ENCODE results near the gene GPHN. TPM values are rescaled to one million over a fixed set of nuclear protein-coding genes. Genes with fewer than 3 reads are reported as not detected.

Gene GPHN
- total RNA-seq, 4 donors from 2014 or later: 14.8 to 20.8 (median 17.0) TPM

GRCh38 chr14:67191768-67192290, 683.9 kb downstream of the GPHN start:
- no peak for TF ChIP-seq CTCF (IDR thresholded peaks at IDR 0.05)
- TF ChIP-seq POLR2A (IDR thresholded peaks at IDR 0.05): no peak

GRCh38 chr14:67192366-67192765, 684.4 kb downstream of the GPHN start:
- DNase-seq (ENCODE audit: low spot score in 2 of 2): no peak
- no peak overlapping the region for H3K4me3 ChIP-seq (ENCODE audit: low read depth, poor library complexity, severe bottlenecking)
- TF ChIP-seq CTCF (IDR thresholded peaks at IDR 0.05): no peak
- 73 to 79% methylated on average over 2 of the region's 2 CpGs for WGBS, 2 donors
- intact Hi-C loops (cut with DNase I; ENCODE audit: low total_unique reads): no loop called here

More at GRCh38 chr14:67191768-67192290, 683.9 kb downstream of the GPHN start:
- no peak for DNase-seq (ENCODE audit: low spot score in 2 of 2)
- 81 to 84% methylated on average over 8 of the region's 8 CpGs for WGBS, 2 donors
- no peak overlapping the region for H3K4me3 ChIP-seq (ENCODE audit: low read depth, poor library complexity, severe bottlenecking)
- intact Hi-C loops (cut with DNase I; ENCODE audit: low total_unique reads): no loop called here

GRCh38 chr14:67195279-67195678, 687.3 kb downstream of the GPHN start:
- intact Hi-C loops (cut with DNase I; ENCODE audit: low total_unique reads): no loop called here
- H3K4me3 ChIP-seq (ENCODE audit: low read depth, poor library complexity, severe bottlenecking): no peak overlapping the region
- TF ChIP-seq CTCF (IDR thresholded peaks at IDR 0.05): no peak
- TF ChIP-seq POLR2A (IDR thresholded peaks at IDR 0.05): no peak
- 46 to 64% methylated on average over 2 of the region's 2 CpGs for WGBS, 2 donors
- DNase-seq (ENCODE audit: low spot score in 2 of 2): no peak

GRCh38 chr14:67199016-67199415, 691.1 kb downstream of the GPHN start:
- H3K4me3 ChIP-seq (ENCODE audit: low read depth, poor library complexity, severe bottlenecking): no peak overlapping the region
- TF ChIP-seq POLR2A (IDR thresholded peaks at IDR 0.05) (no peak), CTCF (IDR thresholded peaks at IDR 0.05) (no peak)
- no peak for DNase-seq (ENCODE audit: low spot score in 2 of 2)
- intact Hi-C loops (cut with DNase I; ENCODE audit: low total_unique reads): no loop called here
- WGBS, 2 donors: 93 to 94% methylated on average over 6 of the region's 6 CpGs

- no peak overlapping the region for H3K4me3 ChIP-seq (ENCODE audit: low read depth, poor library complexity, severe bottlenecking)
- 85 to 89% methylated on average over 8 of the region's 8 CpGs for WGBS, 2 donors
- intact Hi-C loops (cut with DNase I; ENCODE audit: low total_unique reads): no loop called here
- TF ChIP-seq CTCF (IDR thresholded peaks at IDR 0.05): no peak
- TF ChIP-seq POLR2A (IDR thresholded peaks at IDR 0.05): no peak
- no peak for DNase-seq (ENCODE audit: low spot score in 2 of 2)
Observed at GRCh38 chr14:67207810-67208209, 699.9 kb downstream of the GPHN start.

- no peak for DNase-seq (ENCODE audit: low spot score in 2 of 2)
- 44 to 75% methylated on average over 2 of the region's 2 CpGs for WGBS, 2 donors
- no peak overlapping the region for H3K4me3 ChIP-seq (ENCODE audit: low read depth, poor library complexity, severe bottlenecking)
- intact Hi-C loops (cut with DNase I; ENCODE audit: low total_unique reads): no loop called here
- no peak for TF ChIP-seq CTCF (IDR thresholded peaks at IDR 0.05)
- no peak for TF ChIP-seq POLR2A (IDR thresholded peaks at IDR 0.05)
Observed at GRCh38 chr14:67218126-67218525, 710.2 kb downstream of the GPHN start.
